MV-4-11 (cell line): ENCODE results near the gene HAO2.

Experiments
- DNase-seq: peaks from one replicate; lab custom pipeline; 2025; lab: John Stamatoyannopoulos, UW

HAO2 gene

GRCh38 chr1:119438761-119439160, 70.2 kb downstream of the HAO2 start:
- no peak for DNase-seq

DNA sequence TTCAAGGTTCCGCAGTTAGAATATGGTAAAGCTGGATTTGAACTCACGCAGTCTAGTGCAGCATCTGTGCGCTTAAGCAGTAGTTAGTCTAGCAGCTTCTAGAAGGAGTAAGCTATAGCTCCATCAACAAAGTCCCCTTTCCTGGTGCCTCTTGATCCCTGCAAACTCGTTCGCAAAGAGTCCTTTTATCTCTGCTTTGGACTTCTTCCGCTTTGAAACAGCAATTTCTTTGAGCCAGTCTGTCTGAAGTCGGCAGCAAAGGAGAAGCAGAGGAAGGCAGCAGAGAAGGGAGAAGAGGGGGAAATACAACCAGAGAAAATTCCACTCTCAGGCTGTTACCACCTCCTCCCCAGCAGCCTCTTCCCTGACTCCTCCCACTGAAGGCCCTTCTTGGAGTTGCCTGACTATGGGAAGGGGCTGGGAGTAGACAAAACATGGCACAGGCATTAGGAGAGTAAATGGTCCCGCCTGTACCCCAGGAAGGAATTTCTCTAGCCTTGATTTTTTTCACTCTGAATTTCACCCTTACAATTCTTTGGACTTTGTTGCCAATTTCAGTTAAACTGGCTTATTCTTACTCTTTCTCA, 72.2 kb downstream of the HAO2 start:
- no peak for DNase-seq

DNA sequence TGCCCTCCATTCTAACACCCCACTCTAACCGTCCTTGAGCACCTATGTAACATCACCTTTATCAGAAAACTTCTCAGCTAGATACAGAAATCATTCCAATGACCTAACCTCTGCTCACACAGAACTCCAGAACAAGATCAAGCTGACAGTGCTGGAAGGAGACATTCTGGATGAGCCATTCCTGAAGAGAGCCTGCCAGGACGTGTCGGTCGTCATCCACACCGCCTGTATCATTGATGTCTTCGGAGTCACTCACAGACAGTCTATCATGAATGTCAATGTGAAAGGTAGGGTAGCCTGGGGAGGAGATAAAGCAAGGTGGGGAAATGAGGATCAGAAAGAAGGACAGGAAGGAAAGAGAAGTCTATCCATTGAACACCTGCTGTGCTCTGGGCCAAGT, 74.2 kb downstream of the HAO2 start:
- DNase-seq: no peak
